MM.1S (cell line): ENCODE data around the gene NFKB2.

ENCODE experiments used
- DNase-seq: peaks from one replicate; pipeline ENCODE4 v3.0.0-alpha.2; 2015
- H2AFZ ChIP-seq: fragments of 300-600 bp; sonication (generic); 2 replicates; pipeline ENCODE4 v1.6.0; 2016; ENCODE audit warnings: antibody characterized with exemption, low read length
- H3F3A ChIP-seq: fragments of 300-600 bp; sonication (generic); 2 replicates; pipeline ENCODE4 v1.6.1; 2016; ENCODE audit warnings: mild to moderate bottlenecking, antibody characterized with exemption, low read length, moderate library complexity, mixed read lengths; ENCODE audit not compliant: insufficient read depth
- H3K27ac ChIP-seq: fragments of 300-600 bp; sonication (generic); 2 replicates; pipeline ENCODE4 v1.5.1; 2016; ENCODE audit warnings: mild to moderate bottlenecking, low read length
- H3K27me3 ChIP-seq: fragments of 300-600 bp; sonication (generic); replicated peaks from 2 replicates; pipeline ENCODE4 v1.6.0; 2016; ENCODE audit warnings: low read length; ENCODE audit not compliant: insufficient read depth
- H3K36me3 ChIP-seq: fragments of 300-600 bp; sonication (generic); replicated peaks from 2 replicates; pipeline ENCODE4 v1.6.1; 2016; ENCODE audit warnings: mild to moderate bottlenecking, low read length, mixed read lengths; ENCODE audit not compliant: insufficient read depth
- H3K4me1 ChIP-seq: fragments of 300-600 bp; sonication (generic); 2 replicates; pipeline ENCODE4 v1.6.1; 2016; ENCODE audit warnings: low read length, mixed read lengths
- H3K4me2 ChIP-seq: fragments of 300-600 bp; sonication (generic); 2 replicates; pipeline ENCODE4 v1.6.0; 2016; ENCODE audit warnings: low read depth, low read length
- H3K4me3 ChIP-seq: fragments of 300-600 bp; sonication (generic); 2 replicates; pipeline ENCODE4 v1.5.1; 2016; ENCODE audit warnings: low read length, mixed read lengths
- H3K79me2 ChIP-seq: fragments of 300-600 bp; sonication (generic); 2 replicates; pipeline ENCODE4 v1.6.1; 2016; ENCODE audit warnings: mixed run types, low read length, mixed read lengths
- H3K9ac ChIP-seq: fragments of 300-600 bp; sonication (generic); 2 replicates; pipeline ENCODE4 v1.6.1; 2016; ENCODE audit warnings: low read length, mixed read lengths
- H3K9me2 ChIP-seq: fragments of 300-600 bp; sonication (generic); replicated peaks from 2 replicates; pipeline ENCODE4 v1.6.1; 2016; ENCODE audit warnings: mild to moderate bottlenecking, low read length, mixed read lengths; ENCODE audit not compliant: insufficient read depth
- H3K9me3 ChIP-seq: fragments of 300-600 bp; sonication (generic); replicated peaks from 2 replicates; pipeline ENCODE4 v1.6.1; 2016; ENCODE audit warnings: mild to moderate bottlenecking, low read length, mixed read lengths; ENCODE audit not compliant: insufficient read depth
- H4K20me1 ChIP-seq: fragments of 300-600 bp; sonication (generic); 2 replicates; pipeline ENCODE4 v1.6.1; 2016; ENCODE audit warnings: mild to moderate bottlenecking, low read length, moderate library complexity, mixed read lengths; ENCODE audit not compliant: insufficient read depth
- CTCF ChIP-seq: fragments of 300-600 bp; sonication (generic); IDR thresholded peaks from 2 replicates; pipeline ENCODE4 v1.5.1; 2016; ENCODE audit warnings: antibody characterized with exemption, low read length, mixed read lengths
- EZH2 ChIP-seq: fragments of 300-600 bp; sonication (generic); optimal IDR thresholded peaks from 2 replicates; pipeline ENCODE3; 2017; ENCODE audit warnings: low read depth, mild to moderate bottlenecking, antibody characterized with exemption, low read length, mixed read lengths
- EZH2phosphoT487 ChIP-seq: fragments of 300-600 bp; sonication (generic); IDR thresholded peaks from 2 replicates; pipeline ENCODE4 v1.6.1; 2018; ENCODE audit warnings: antibody characterized with exemption, low read length

Gene NFKB2

GRCh38 chr10:102371295-102371694 is 24.2 kb upstream of the NFKB2 start:
- Histone ChIP-seq H3K4me3 (no peak overlapping the region), H3K9ac (no peak overlapping the region), H3K9me3 (no peaks in the 10 kb centered on the region), H3F3A (no peaks in the 10 kb centered on the region), H3K4me2 (no peak overlapping the region), H3K79me2 (no peaks in the 10 kb centered on the region), H2AFZ (no peak overlapping the region), H3K4me1 (no peaks in the 10 kb centered on the region), H3K9me2 (no peaks in the 10 kb centered on the region), H3K27ac (no peak overlapping the region), H4K20me1 (no peaks in the 10 kb centered on the region), H3K36me3 (peaks cover 19% of the 10 kb centered on the region; the same call in 1 of the 2 replicates), H3K27me3 (no peaks in the 10 kb centered on the region)
- no peak for TF ChIP-seq EZH2
- TF ChIP-seq EZH2phosphoT487 = no peak
- no peak for TF ChIP-seq CTCF
- no peak for DNase-seq

- Histone ChIP-seq H3K27ac (no peak overlapping the region), H3K9me2 (no peaks in the 10 kb centered on the region), H3K79me2 (no peaks in the 10 kb centered on the region), H3K36me3 (peaks cover 9% of the 10 kb centered on the region; the same call in 1 of the 2 replicates), H4K20me1 (no peaks in the 10 kb centered on the region), H3K4me3 (no peak overlapping the region), H3K27me3 (no peaks in the 10 kb centered on the region), H3K9me3 (no peaks in the 10 kb centered on the region), H3F3A (no peaks in the 10 kb centered on the region), H3K9ac (no peak overlapping the region), H3K4me1 (no peaks in the 10 kb centered on the region), H3K4me2 (no peak overlapping the region), H2AFZ (no peak overlapping the region)
- TF ChIP-seq EZH2 = no peak
- TF ChIP-seq EZH2phosphoT487 = no peak
- no peak for TF ChIP-seq CTCF
- DNase-seq = no peak
Measured at GRCh38 chr10:102375250-102375649, 20.3 kb upstream of the NFKB2 start.

GRCh38 chr10:102375867-102376266 is 19.6 kb upstream of the NFKB2 start:
- H3K4me2 ChIP-seq = no peak overlapping the region

More at GRCh38 chr10:102375867-102376266, 19.6 kb upstream of the NFKB2 start:
- no peak overlapping the region for H3K4me3 ChIP-seq
- no peak overlapping the region for H3K27ac ChIP-seq
- H3K79me2 ChIP-seq = no peaks in the 10 kb centered on the region
- no peak for DNase-seq
- H4K20me1 ChIP-seq = no peaks in the 10 kb centered on the region
- H3K27me3 ChIP-seq = no peaks in the 10 kb centered on the region
- 0 out of 2 replicates have a peak, but pooled peaks cover 3% of the 10 kb centered on the region for H3K36me3 ChIP-seq
- no peaks in the 10 kb centered on the region for H3F3A ChIP-seq
- H3K9ac ChIP-seq = no peak overlapping the region
- no peak for TF ChIP-seq EZH2phosphoT487
- no peak for TF ChIP-seq CTCF
- TF ChIP-seq EZH2 = no peak
- H3K4me1 ChIP-seq = no peaks in the 10 kb centered on the region
- H3K9me2 ChIP-seq = no peaks in the 10 kb centered on the region
- H3K9me3 ChIP-seq = no peaks in the 10 kb centered on the region
- H2AFZ ChIP-seq = no peak overlapping the region
